MM.1S (cell line): ENCODE data around the gene RANGAP1.

Source experiments
- CTCF ChIP-seq: fragments of 300-600 bp; sonication (generic); IDR thresholded peaks from 2 replicates; pipeline ENCODE4 v1.5.1; 2016; ENCODE audit warnings: antibody characterized with exemption, low read length, mixed read lengths
- EZH2 ChIP-seq: fragments of 300-600 bp; sonication (generic); optimal IDR thresholded peaks from 2 replicates; pipeline ENCODE3; 2017; ENCODE audit warnings: low read depth, mild to moderate bottlenecking, antibody characterized with exemption, low read length, mixed read lengths
- EZH2phosphoT487 ChIP-seq: fragments of 300-600 bp; sonication (generic); IDR thresholded peaks from 2 replicates; pipeline ENCODE4 v1.6.1; 2018; ENCODE audit warnings: antibody characterized with exemption, low read length

GRCh38 chr22:41252365-41252764 is 33.6 kb downstream of the RANGAP1 start:
- no peak for TF ChIP-seq CTCF
- TF ChIP-seq EZH2phosphoT487, result no peak
- TF ChIP-seq EZH2, result no peak
